IPS DF 6.9 (cell line): Measurements from ENCODE around the gene PTCD2.

Experiments used
- DNase-seq: peaks from one replicate; pipeline ENCODE4 v3.0.0-alpha.2; 2013; ENCODE audit warnings: low read depth, low spot score
- H3K27ac ChIP-seq: one replicate; pipeline ENCODE4 v1.5.1; 2013; ENCODE audit warnings: low read length, control low read depth
- H3K27me3 ChIP-seq: 2 replicates; pipeline ENCODE4 v1.6.1; 2013; ENCODE audit warnings: mild to moderate bottlenecking, low read length; ENCODE audit not compliant: control insufficient read depth, insufficient read depth
- H3K36me3 ChIP-seq: 2 replicates; pipeline ENCODE4 v1.6.1; 2013; ENCODE audit warnings: low read length; ENCODE audit not compliant: control insufficient read depth, insufficient read depth
- H3K4me1 ChIP-seq: 2 replicates; pipeline ENCODE4 v1.6.1; 2013; ENCODE audit warnings: low read length; ENCODE audit not compliant: control insufficient read depth, insufficient read depth
- H3K4me3 ChIP-seq: 2 replicates; pipeline ENCODE4 v1.5.1; 2013; ENCODE audit warnings: mild to moderate bottlenecking, low read length
- H3K9me3 ChIP-seq: 2 replicates; pipeline ENCODE4 v1.6.1; 2013; ENCODE audit warnings: low read length, inconsistent platforms; ENCODE audit not compliant: control insufficient read depth, insufficient read depth
- WGBS: extraction: QIAGEN DNeasy Blood & Tissue Kit; methylation state at CpG from one replicate; pipeline ENCODE4 v1.1.7; 2013; ENCODE audit warnings: mixed read lengths, missing lambda C conversion rate; ENCODE audit not compliant: insufficient read length, insufficient coverage; 5-methylcytosine and 5-hydroxymethylcytosine counted together

PTCD2 gene

GRCh38 chr5:72378639-72379289 lies 58.6 kb downstream of the PTCD2 start:
- no peaks in the 10 kb centered on the region for H3K36me3 ChIP-seq
- no CpG with 5 or more reads among the region's 4 CpGs for WGBS
- no peak overlapping the region for H3K4me3 ChIP-seq
- no peak for DNase-seq
- H3K27ac ChIP-seq, result no peak overlapping the region
- no peaks in the 10 kb centered on the region for H3K9me3 ChIP-seq
- H3K27me3 ChIP-seq, result no peaks in the 10 kb centered on the region
- H3K4me1 ChIP-seq, result no peaks in the 10 kb centered on the region

- Histone ChIP-seq H3K9me3 (no peaks in the 10 kb centered on the region), H3K27me3 (no peaks in the 10 kb centered on the region), H3K36me3 (no peaks in the 10 kb centered on the region), H3K27ac (no peak overlapping the region), H3K4me3 (no peak overlapping the region), H3K4me1 (no peaks in the 10 kb centered on the region)
- no peak for DNase-seq
- WGBS, result no CpG with 5 or more reads among the region's 10 CpGs
Observed at GRCh38 chr5:72379936-72380335, 59.8 kb downstream of the PTCD2 start.

- Histone ChIP-seq H3K27ac (no peak overlapping the region), H3K9me3 (no peaks in the 10 kb centered on the region), H3K4me1 (no peaks in the 10 kb centered on the region), H3K36me3 (no peaks in the 10 kb centered on the region), H3K4me3 (no peak overlapping the region), H3K27me3 (no peaks in the 10 kb centered on the region)
- no CpG with 5 or more reads among the region's 7 CpGs for WGBS
- no peak for DNase-seq
Observed at GRCh38 chr5:72380492-72381274, 60.5 kb downstream of the PTCD2 start.

GRCh38 chr5:72383280-72383679 lies 63.1 kb downstream of the PTCD2 start:
- no CpG with 5 or more reads among the region's 7 CpGs for WGBS
- no peaks in the 10 kb centered on the region for H3K27me3 ChIP-seq
- no peak overlapping the region for H3K4me3 ChIP-seq
- H3K27ac ChIP-seq, result no peak overlapping the region
- no peaks in the 10 kb centered on the region for H3K9me3 ChIP-seq
- H3K4me1 ChIP-seq, result no peaks in the 10 kb centered on the region
- no peaks in the 10 kb centered on the region for H3K36me3 ChIP-seq
- no peak for DNase-seq

- DNase-seq, result no peak
- H3K27me3 ChIP-seq, result no peaks in the 10 kb centered on the region
- no peaks in the 10 kb centered on the region for H3K9me3 ChIP-seq
- no peak overlapping the region for H3K4me3 ChIP-seq
- H3K36me3 ChIP-seq, result no peaks in the 10 kb centered on the region
- WGBS, result no CpG with 5 or more reads among the region's 2 CpGs
- no peaks in the 10 kb centered on the region for H3K4me1 ChIP-seq
- no peak overlapping the region for H3K27ac ChIP-seq
Observed at GRCh38 chr5:72383726-72384125, 63.6 kb downstream of the PTCD2 start.

GRCh38 chr5:72386639-72387038 lies 66.5 kb downstream of the PTCD2 start:
- H3K27me3 ChIP-seq, result no peaks in the 10 kb centered on the region
- no peaks in the 10 kb centered on the region for H3K9me3 ChIP-seq
- no peaks in the 10 kb centered on the region for H3K4me1 ChIP-seq
- H3K27ac ChIP-seq, result no peak overlapping the region
- no peaks in the 10 kb centered on the region for H3K36me3 ChIP-seq
- WGBS, result no CpG with 5 or more reads among the region's 1 CpG
- H3K4me3 ChIP-seq, result no peak overlapping the region
- DNase-seq, result no peak

- Histone ChIP-seq H3K9me3 (no peaks in the 10 kb centered on the region), H3K27me3 (no peaks in the 10 kb centered on the region), H3K36me3 (no peaks in the 10 kb centered on the region), H3K4me1 (no peaks in the 10 kb centered on the region), H3K4me3 (no peak overlapping the region), H3K27ac (no peak overlapping the region)
- WGBS, result 100% methylated on average over 1 of the region's 3 CpGs
- DNase-seq, result no peak
Observed at GRCh38 chr5:72387985-72388384, 67.8 kb downstream of the PTCD2 start.

- no CpG with 5 or more reads among the region's 8 CpGs for WGBS
- Histone ChIP-seq H3K4me1 (no peaks in the 10 kb centered on the region), H3K27me3 (no peaks in the 10 kb centered on the region), H3K27ac (no peak overlapping the region), H3K36me3 (no peaks in the 10 kb centered on the region), H3K4me3 (no peak overlapping the region), H3K9me3 (no peaks in the 10 kb centered on the region)
- DNase-seq, result no peak
Observed at GRCh38 chr5:72388646-72389045, 68.5 kb downstream of the PTCD2 start.

- no peaks in the 10 kb centered on the region for H3K27me3 ChIP-seq
- H3K9me3 ChIP-seq, result no peaks in the 10 kb centered on the region
- no peak overlapping the region for H3K27ac ChIP-seq
- no peak overlapping the region for H3K4me3 ChIP-seq
- H3K36me3 ChIP-seq, result no peaks in the 10 kb centered on the region
- DNase-seq, result no peak
- H3K4me1 ChIP-seq, result no peaks in the 10 kb centered on the region
Observed at GRCh38 chr5:72390836-72391235, 70.7 kb downstream of the PTCD2 start.

GRCh38 chr5:72392326-72392733 lies 72.2 kb downstream of the PTCD2 start:
- H3K27ac ChIP-seq, result no peak overlapping the region
- WGBS, result no CpG with 5 or more reads among the region's 1 CpG
- H3K4me1 ChIP-seq, result no peaks in the 10 kb centered on the region
- no peak overlapping the region for H3K4me3 ChIP-seq
- no peaks in the 10 kb centered on the region for H3K27me3 ChIP-seq
- no peak for DNase-seq
- H3K36me3 ChIP-seq, result no peaks in the 10 kb centered on the region
- H3K9me3 ChIP-seq, result no peaks in the 10 kb centered on the region

- no peaks in the 10 kb centered on the region for H3K27me3 ChIP-seq
- H3K36me3 ChIP-seq, result no peaks in the 10 kb centered on the region
- H3K9me3 ChIP-seq, result no peaks in the 10 kb centered on the region
- H3K27ac ChIP-seq, result no peak overlapping the region
- H3K4me1 ChIP-seq, result no peaks in the 10 kb centered on the region
- no peak overlapping the region for H3K4me3 ChIP-seq
- no peak for DNase-seq
Observed at GRCh38 chr5:72393052-72393451, 72.9 kb downstream of the PTCD2 start.
